D341Med (cell line): ENCODE measurements around the gene AKAP10.
"Not testable (repeated sequence)": the region's sequence is repeated elsewhere in the genome, so short reads cannot be mapped to it uniquely, and the experiment has no call there.

Experiments used
- DNase-seq: peaks from one replicate; pipeline ENCODE4 v3.0.0; 2012; ENCODE audit warnings: low spot score

Gene AKAP10

GRCh38 chr17:19865021-19865420 is 112.6 kb downstream of the AKAP10 start:
- DNase-seq, result no peak

- DNase-seq, result not testable (repeated sequence)
These were observed 116.9 kb downstream of the AKAP10 start for GRCh38 chr17:19860647-19861177.

DNA sequence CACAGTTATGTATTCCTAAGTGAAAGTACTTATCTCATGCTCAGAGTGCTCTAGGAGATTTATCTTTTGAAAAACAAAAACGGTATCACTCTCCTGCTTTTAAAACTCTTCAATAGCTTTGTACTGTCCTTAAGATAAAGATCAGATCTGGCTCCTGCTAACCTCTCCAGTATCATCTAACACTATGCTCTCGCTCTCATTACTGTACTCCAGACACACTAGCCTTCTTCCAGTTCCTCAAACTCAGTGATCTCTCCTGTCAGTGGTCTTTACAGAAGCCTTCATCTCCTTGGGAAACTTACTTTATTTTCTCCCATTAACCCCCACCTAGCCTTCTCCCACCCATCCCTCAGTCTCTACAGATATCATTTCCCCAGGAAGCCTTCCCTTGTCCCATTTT is 120.0 kb downstream of the AKAP10 start:
- no peak for DNase-seq
